GM12891 (cell line): Measurements from ENCODE around the gene ME3.

Experiments used
- DNase-seq: peaks from one replicate; pipeline ENCODE4 v3.0.0; 2011; ENCODE audit warnings: low spot score; ENCODE audit not compliant: insufficient read length
- FAIRE-seq: peaks from 2 replicates; lab custom pipeline; 2011; peaks lifted over from hg19 to GRCh38; lab: Jason Lieb, UNC
- PAX5 ChIP-seq: IDR thresholded peaks from 2 replicates; pipeline ENCODE4 v1.6.1; 2011; ENCODE audit warnings: low read length, moderate library complexity, mild to moderate bottlenecking; ENCODE audit not compliant: insufficient read depth, severe bottlenecking
- POLR2A ChIP-seq: IDR thresholded peaks from 2 replicates; pipeline ENCODE4 v1.6.1; 2011; ENCODE audit warnings: low read depth, low read length, control low read depth
- POLR2AphosphoS5 ChIP-seq: IDR thresholded peaks from 2 replicates; pipeline ENCODE4 v1.6.1; 2011; ENCODE audit warnings: low read depth, low read length, control low read depth
- POU2F2 ChIP-seq: IDR thresholded peaks from 2 replicates; pipeline ENCODE4 v1.6.1; 2011; ENCODE audit warnings: low read depth, mild to moderate bottlenecking, control low read depth, low read length, moderate library complexity
- SPI1 ChIP-seq: IDR thresholded peaks from 2 replicates; pipeline ENCODE4 v1.6.1; 2011; ENCODE audit warnings: low read depth, low read length, control low read depth
- TAF1 ChIP-seq: IDR thresholded peaks from 2 replicates; pipeline ENCODE4 v1.6.1; 2011; ENCODE audit warnings: low read depth, low read length, control low read depth

The ME3 gene

DNA sequence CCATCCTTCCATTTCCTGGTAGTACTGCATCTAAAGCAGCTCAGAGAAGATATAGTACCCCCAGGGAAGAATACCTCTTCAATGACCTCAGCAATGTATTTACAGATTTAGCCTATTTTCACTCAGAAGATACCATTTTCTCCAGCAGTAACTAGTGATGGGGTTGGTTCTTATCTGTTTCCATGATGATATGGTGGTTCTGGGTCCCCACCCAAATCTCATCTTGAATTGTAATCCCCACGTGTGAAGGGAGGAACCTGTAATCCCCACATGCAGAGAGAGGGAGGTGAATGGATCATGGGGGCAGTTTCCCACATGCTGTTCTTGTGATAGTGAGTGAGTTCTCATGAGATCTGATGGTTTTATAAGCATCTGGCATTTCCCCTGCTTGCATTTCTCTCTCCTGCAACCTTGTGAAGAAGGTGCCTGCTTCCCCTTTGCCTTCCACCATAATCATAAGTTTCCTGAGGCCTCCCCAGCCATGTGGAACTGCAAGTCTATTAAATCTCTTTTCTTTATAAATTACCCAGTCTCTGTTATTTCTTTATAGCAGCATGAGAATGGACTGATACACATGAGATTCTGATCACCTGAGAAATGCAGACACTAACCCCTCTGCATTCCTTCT is 158.6 kb downstream of the ME3 start:
- FAIRE-seq, result no peak
- no peak for DNase-seq
- no peak for TF ChIP-seq PAX5
- TF ChIP-seq POLR2A, result no peak
- no peak for TF ChIP-seq SPI1
- TF ChIP-seq TAF1, result no peak
- no peak for TF ChIP-seq POU2F2
- TF ChIP-seq POLR2AphosphoS5, result no peak

DNA sequence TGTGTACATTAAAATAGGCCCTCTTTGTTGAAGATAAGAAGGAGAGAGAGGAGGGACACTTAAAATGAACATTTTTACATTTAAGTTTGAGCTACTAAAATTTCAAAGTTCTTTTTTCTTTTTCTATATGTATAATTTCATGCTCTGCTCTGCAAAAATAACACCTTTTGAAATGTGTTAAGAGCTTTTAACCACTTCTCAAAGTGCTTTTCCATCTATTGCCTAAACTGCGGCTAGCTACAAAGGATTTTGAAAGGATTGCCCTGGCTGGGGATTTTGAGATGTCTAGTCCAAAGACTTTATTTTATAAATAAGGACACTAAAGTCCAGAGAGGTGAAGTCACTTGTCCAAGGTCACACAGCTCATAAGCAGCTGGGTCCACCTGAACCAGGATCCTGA is 159.3 kb downstream of the ME3 start:
- FAIRE-seq, result no peak
- TF ChIP-seq SPI1 (no peak), PAX5 (no peak), TAF1 (no peak), POLR2AphosphoS5 (no peak), POU2F2 (no peak), POLR2A (no peak)
- DNase-seq, result no peak

DNA sequence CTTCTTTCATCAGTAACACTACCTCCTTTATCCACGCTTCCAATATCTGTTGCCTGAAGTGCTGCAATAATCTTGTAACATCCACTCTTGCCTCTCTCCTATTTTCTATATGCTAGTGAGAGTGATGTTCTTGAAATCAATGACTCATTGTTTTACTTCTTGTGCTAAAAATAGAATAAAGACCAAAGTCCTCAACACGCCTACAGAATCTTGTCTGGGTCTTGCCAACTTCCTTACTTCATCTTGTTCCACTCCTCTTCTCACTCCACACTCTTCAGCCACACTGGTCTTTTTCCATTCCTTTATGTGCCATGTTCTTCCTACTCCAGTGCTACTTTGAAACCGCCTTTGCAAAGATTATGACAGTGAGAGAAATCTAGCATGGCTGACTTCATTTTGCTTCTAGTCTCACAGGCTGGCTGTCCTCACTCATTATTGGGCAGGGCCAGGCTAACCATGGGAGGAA is 161.3 kb downstream of the ME3 start:
- DNase-seq (no peak), FAIRE-seq (no peak)
- TF ChIP-seq PAX5, result no peak
- no peak for TF ChIP-seq TAF1
- TF ChIP-seq POU2F2, result no peak
- TF ChIP-seq SPI1, result peak; percentile 49; the same call in 1 of the 2 replicates

DNA sequence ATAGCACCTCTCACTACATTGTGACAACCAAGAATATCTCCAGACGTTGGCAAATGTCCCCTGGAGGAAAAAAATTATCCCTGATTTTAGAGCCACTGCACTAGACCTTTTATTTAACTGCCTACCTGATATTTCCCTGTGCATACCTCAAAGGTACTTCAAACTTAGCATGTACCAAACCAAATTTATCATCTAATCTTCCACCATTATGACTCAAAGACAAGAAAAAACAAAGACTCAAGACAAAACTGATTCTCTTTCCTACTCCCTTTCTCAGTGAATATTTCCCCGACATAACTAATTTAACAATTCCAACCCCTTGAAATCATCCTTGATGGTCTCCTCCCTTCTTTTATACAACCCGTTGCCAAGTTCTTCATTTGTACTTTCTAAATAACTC is 161.7 kb downstream of the ME3 start:
- no peak for FAIRE-seq
- no peak for DNase-seq
- TF ChIP-seq POLR2AphosphoS5 (no peak), TAF1 (no peak), POU2F2 (no peak)

DNA sequence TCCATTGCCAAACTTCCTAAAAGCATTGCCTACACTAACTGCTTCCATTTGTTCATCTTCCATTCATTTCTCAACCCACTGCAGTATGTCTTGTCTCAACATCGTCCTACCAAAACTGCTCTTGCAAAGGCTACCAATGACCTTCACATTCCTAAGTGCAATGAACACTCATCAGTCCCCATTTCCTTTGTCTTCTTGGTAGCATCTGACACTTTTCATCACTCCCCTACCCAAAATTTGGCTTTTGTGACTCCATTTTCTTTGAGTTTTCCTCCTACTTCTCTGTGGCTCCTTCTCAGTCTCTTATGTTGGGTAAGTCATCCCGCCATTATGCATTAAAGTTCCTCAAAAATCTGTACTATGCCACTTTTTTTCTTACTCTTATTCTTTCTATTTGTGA is 162.3 kb downstream of the ME3 start:
- TF ChIP-seq SPI1, result no peak
- no peak for TF ChIP-seq POU2F2
- no peak for TF ChIP-seq POLR2AphosphoS5
- TF ChIP-seq POLR2A, result no peak
- TF ChIP-seq TAF1, result no peak
- TF ChIP-seq PAX5, result no peak
- no peak for DNase-seq
- no peak for FAIRE-seq

DNA sequence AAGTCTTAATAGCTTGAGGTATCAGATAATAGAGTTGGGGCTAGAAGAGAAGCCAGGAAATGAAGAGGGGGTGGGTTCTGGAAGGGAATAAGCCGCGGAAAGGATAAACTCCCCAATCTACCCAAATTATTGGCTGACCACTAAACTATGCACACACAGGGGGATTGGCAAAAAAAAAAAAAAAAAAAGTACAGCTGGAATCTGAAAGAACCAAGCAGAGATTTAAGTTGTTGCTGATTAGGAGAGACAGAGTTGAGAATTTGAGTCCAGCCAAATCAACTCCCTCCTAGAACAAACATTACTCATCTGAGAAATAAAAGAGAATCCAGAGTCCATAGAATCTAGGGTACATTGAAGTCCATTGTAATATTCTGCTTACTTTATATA is 162.8 kb downstream of the ME3 start:
- no peak for TF ChIP-seq PAX5
- no peak for TF ChIP-seq TAF1
- no peak for TF ChIP-seq POU2F2
- no peak for TF ChIP-seq POLR2AphosphoS5
- no peak for TF ChIP-seq SPI1
- no peak for TF ChIP-seq POLR2A
- DNase-seq (no peak), FAIRE-seq (no peak)

DNA sequence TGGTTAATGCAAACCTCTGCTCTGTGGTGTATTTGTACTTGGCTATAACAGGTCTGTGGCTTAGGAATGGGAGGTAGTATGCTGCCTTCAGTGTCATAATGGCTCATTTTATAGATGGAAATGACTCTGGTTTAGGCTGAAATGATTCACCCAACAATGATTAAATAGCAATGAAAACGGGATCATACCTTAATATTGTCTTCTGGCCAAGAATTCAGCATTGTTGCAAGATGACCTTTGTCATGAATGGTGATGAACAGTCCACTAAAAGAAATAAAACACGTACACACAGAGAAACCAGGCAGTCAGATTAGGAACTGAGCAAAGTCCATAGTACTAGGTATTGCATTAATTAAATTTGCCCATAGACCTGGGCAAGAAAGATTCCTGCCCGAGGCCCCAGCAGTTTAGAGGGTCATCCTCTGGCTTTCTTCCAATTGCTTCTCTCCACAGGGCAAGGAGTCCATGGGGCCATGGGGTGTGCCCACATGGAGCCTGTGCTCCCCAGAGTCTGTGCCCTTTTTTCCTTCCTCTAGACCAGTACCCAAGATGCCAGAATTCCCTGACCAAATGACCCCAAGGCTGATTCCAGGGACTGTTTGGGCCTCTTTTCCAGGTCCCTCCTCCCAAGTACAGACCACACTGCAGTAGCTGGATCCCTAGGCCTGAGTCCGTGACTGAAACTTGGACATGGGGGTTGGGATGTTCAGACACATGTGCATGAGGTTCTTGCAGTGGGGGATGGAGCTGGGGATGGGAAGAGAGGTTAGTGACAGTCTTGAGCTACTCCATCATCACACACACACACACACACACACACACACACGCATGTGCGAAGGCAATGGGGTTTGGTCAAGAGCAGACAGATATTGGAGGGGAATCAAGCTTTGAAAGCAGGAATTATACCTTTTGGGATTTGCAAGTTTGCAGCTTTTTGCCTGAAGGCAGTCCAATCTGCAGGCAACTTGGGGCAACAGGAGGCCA is 163.5 kb downstream of the ME3 start:
- no peak for FAIRE-seq
- TF ChIP-seq PAX5 (no peak), POU2F2 (no peak), POLR2AphosphoS5 (no peak)
- no peak for DNase-seq

DNA sequence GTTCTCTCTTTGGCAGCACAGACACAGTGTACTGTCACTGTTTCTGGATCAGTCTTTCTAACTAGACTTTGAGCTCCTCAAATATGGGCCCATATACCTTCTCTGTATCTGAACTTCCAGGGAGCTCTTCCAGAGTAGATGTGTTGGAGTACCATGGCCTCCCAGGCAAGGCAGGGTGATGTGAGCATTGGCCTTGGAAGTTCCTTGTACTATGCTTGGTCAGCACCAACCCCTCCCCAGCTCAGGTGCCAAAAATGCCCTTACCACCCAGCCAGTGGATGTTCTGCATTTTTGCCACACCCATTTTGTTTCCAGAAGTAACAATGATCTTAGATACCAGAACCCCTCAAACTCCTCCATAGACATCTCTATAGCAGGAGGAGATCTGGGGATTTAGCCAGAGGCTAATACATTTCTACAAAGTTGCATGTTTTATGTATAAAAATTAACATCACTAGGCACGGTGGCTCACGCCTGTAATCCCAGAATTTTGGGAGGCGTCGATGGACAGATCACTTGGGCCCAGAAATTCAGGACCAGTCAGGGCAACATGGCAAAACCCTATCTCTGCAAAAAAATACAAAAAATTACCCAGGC is 165.1 kb downstream of the ME3 start:
- no peak for FAIRE-seq
- no peak for DNase-seq
- TF ChIP-seq SPI1 (no peak), POLR2AphosphoS5 (no peak), POU2F2 (no peak), TAF1 (no peak)

DNA sequence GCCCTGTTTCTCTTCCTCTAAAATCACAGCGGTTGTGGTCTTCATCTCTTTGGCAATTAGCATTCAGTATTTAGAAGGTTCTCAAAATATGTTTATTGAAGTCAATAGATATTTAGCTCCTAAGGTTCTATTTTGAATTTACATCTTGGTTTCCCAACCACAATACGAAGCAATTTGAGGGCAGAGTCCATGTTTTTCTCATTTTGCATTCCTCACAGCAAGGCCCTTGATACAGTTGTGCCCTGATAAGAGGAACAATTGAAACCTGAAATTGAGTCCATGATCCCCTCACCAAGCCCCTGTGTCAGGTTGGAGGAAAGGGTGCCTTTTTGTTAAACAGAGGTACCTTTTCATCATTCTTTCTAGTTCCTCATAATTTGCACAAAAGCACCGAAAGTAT is 166.2 kb downstream of the ME3 start:
- no peak for TF ChIP-seq POLR2AphosphoS5
- no peak for TF ChIP-seq POU2F2
- no peak for TF ChIP-seq SPI1
- no peak for TF ChIP-seq POLR2A
- no peak for TF ChIP-seq PAX5
- no peak for TF ChIP-seq TAF1
- FAIRE-seq (no peak), DNase-seq (no peak)
